GM23338 (cell line): ENCODE measurements around the gene LENEP.

Experiments
- CREB1 ChIP-seq: fragments of 250-450 bp; sonication (Bioruptor Pico); IDR thresholded peaks from 2 replicates; pipeline ENCODE4 v1.5.0; 2020; ENCODE audit warnings: low read depth, mild to moderate bottlenecking, moderate library complexity
- EZH2 ChIP-seq: fragments of 200-600 bp; sonication (generic); IDR thresholded peaks from one replicate; pipeline ENCODE4 v1.8.0; 2017; ENCODE audit warnings: antibody characterized with exemption, mild to moderate bottlenecking, low read depth; ENCODE audit not compliant: unreplicated experiment
- EZH2phosphoT487 ChIP-seq: fragments of 200-600 bp; sonication (generic); IDR thresholded peaks from one replicate; pipeline ENCODE4 v1.8.1; 2018; ENCODE audit warnings: antibody characterized with exemption; ENCODE audit not compliant: unreplicated experiment
- JUNB ChIP-seq: IDR thresholded peaks from one replicate; pipeline ENCODE4 v1.6.1; 2016; ENCODE audit warnings: antibody characterized with exemption; ENCODE audit not compliant: unreplicated experiment
- NANOG ChIP-seq: IDR thresholded peaks from 2 replicates; pipeline ENCODE4 v1.6.1; 2016; ENCODE audit warnings: antibody characterized with exemption, borderline replicate concordance
- POLR2AphosphoS5 ChIP-seq: IDR thresholded peaks from 2 replicates; pipeline ENCODE4 v1.6.1; 2016; ENCODE audit warnings: antibody characterized with exemption, low read depth
- STAT1 ChIP-seq: IDR thresholded peaks from one replicate; pipeline ENCODE4 v1.6.1; 2016; ENCODE audit warnings: antibody characterized with exemption; ENCODE audit not compliant: unreplicated experiment
- ZNF114 ChIP-seq: fragments of 250-450 bp; sonication (Bioruptor Pico); IDR thresholded peaks from 2 replicates; pipeline ENCODE4 v1.5.0; 2020; ENCODE audit warnings: mild to moderate bottlenecking, moderate library complexity
- ZNF331 ChIP-seq: fragments of 250-450 bp; sonication (Bioruptor Pico); IDR thresholded peaks from 2 replicates; pipeline ENCODE4 v1.5.0; 2020; ENCODE audit warnings: low read depth, mild to moderate bottlenecking, moderate library complexity
- ZNF462 ChIP-seq: fragments of 250-450 bp; sonication (Bioruptor Pico); IDR thresholded peaks from 2 replicates; pipeline ENCODE4 v1.5.0; 2020; ENCODE audit warnings: mild to moderate bottlenecking, moderate library complexity
- TF ChIP-seq, protein P1 (sequence below): IDR thresholded peaks from one replicate; pipeline ENCODE4 v1.6.1; 2018; ENCODE audit warnings: antibody characterized with exemption; ENCODE audit not compliant: unreplicated experiment
- TF ChIP-seq, protein P2 (sequence below), 2 experiments: fragments of 200-600 bp in 1 of 2; sonication (generic) in 1 of 2; conservative IDR thresholded peaks; 2 replicates each; pipeline versions ENCODE4 v1.5.1 to v1.6.1; 2016 to 2017; ENCODE audit warnings: antibody characterized with exemption in 2 of 2, low read depth in 2 of 2, mild to moderate bottlenecking in 2 of 2, moderate library complexity in 1 of 2
- TF ChIP-seq, protein P3 (sequence below): IDR thresholded peaks from 2 replicates; pipeline ENCODE4 v1.6.1; 2016; ENCODE audit warnings: antibody characterized with exemption

DNA sequence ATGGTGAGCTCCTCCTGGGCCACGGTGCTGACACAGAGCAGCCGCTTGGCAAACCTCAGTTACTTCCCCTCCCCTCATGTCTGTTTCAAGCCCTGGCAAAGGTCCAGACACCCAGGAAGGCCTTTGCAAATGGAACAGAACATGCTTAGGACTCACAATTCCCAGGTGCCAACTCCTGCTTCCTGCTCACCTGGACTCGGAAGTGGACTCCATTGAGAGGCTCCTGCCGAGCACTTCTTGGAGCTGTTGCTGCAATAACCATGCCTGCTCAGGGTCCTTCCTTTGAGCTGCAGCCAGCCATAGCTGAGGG, 29.5 kb downstream of the LENEP start:
- TF ChIP-seq, protein P1, sequence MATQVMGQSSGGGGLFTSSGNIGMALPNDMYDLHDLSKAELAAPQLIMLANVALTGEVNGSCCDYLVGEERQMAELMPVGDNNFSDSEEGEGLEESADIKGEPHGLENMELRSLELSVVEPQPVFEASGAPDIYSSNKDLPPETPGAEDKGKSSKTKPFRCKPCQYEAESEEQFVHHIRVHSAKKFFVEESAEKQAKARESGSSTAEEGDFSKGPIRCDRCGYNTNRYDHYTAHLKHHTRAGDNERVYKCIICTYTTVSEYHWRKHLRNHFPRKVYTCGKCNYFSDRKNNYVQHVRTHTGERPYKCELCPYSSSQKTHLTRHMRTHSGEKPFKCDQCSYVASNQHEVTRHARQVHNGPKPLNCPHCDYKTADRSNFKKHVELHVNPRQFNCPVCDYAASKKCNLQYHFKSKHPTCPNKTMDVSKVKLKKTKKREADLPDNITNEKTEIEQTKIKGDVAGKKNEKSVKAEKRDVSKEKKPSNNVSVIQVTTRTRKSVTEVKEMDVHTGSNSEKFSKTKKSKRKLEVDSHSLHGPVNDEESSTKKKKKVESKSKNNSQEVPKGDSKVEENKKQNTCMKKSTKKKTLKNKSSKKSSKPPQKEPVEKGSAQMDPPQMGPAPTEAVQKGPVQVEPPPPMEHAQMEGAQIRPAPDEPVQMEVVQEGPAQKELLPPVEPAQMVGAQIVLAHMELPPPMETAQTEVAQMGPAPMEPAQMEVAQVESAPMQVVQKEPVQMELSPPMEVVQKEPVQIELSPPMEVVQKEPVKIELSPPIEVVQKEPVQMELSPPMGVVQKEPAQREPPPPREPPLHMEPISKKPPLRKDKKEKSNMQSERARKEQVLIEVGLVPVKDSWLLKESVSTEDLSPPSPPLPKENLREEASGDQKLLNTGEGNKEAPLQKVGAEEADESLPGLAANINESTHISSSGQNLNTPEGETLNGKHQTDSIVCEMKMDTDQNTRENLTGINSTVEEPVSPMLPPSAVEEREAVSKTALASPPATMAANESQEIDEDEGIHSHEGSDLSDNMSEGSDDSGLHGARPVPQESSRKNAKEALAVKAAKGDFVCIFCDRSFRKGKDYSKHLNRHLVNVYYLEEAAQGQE: no peak
- TF ChIP-seq CREB1 (CRISPR knock-in tag) (no peak), ZNF331 (CRISPR knock-in tag) (no peak), EZH2phosphoT487 (no peak), POLR2AphosphoS5 (no peak), EZH2 (no peak), STAT1 (no peak), NANOG (no peak), ZNF462 (CRISPR knock-in tag) (no peak), JUNB (no peak), ZNF114 (CRISPR knock-in tag) (no peak)
- TF ChIP-seq, protein P2, sequence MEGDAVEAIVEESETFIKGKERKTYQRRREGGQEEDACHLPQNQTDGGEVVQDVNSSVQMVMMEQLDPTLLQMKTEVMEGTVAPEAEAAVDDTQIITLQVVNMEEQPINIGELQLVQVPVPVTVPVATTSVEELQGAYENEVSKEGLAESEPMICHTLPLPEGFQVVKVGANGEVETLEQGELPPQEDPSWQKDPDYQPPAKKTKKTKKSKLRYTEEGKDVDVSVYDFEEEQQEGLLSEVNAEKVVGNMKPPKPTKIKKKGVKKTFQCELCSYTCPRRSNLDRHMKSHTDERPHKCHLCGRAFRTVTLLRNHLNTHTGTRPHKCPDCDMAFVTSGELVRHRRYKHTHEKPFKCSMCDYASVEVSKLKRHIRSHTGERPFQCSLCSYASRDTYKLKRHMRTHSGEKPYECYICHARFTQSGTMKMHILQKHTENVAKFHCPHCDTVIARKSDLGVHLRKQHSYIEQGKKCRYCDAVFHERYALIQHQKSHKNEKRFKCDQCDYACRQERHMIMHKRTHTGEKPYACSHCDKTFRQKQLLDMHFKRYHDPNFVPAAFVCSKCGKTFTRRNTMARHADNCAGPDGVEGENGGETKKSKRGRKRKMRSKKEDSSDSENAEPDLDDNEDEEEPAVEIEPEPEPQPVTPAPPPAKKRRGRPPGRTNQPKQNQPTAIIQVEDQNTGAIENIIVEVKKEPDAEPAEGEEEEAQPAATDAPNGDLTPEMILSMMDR (conservative IDR thresholded peaks at IDR 0.05; ENCODE audit: low read depth in 2 of 2): no peak
- TF ChIP-seq, protein P3, sequence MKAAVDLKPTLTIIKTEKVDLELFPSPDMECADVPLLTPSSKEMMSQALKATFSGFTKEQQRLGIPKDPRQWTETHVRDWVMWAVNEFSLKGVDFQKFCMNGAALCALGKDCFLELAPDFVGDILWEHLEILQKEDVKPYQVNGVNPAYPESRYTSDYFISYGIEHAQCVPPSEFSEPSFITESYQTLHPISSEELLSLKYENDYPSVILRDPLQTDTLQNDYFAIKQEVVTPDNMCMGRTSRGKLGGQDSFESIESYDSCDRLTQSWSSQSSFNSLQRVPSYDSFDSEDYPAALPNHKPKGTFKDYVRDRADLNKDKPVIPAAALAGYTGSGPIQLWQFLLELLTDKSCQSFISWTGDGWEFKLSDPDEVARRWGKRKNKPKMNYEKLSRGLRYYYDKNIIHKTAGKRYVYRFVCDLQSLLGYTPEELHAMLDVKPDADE: no peak
